Activated CD4-positive, CD25-positive, alpha-beta regulatory T cell (primary cell): Measurements from ENCODE around the gene KIFAP3.
"Not testable (repeated sequence)": the region's sequence is repeated elsewhere in the genome, so short reads cannot be mapped to it uniquely, and the experiment has no call there.

ENCODE experiments used
- DNase-seq, 4 experiments: peaks; one replicate each; lab custom pipeline; 2025; lab: John Stamatoyannopoulos, UW

The KIFAP3 gene

DNA sequence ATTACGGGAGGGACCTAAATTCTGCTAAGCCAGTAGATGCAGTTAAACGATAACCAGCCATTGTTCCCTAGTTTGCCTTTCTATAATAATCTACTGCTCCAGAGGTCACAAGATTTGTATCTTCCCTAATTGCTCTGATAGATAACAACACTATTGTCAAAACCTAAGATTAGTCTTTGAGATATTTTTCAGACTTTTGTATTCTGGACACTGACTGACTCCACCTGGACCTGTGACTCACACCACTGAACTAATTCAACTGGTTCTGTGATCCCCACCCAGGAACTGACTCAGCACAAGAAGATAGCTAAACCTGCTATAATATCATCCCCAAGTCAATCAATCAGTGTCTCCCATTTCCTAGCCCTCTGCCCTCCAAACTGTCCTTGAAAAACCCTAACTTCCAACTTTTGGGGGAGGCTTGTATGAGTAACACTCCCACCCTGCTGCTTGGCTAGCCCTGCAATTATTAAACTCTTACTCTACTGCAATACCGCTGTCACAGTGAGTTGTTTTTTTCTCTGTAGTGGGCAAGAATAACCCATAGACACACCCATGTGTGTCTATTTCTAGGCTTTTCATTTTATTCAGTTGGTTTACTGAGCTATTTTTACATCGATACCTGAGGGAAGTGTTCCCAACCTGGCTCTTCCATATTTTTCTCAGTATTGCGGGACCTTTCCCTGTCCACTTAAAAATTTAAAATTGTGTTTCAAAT lies 11.2 kb downstream of the KIFAP3 start:
- DNase-seq = no peak

DNA sequence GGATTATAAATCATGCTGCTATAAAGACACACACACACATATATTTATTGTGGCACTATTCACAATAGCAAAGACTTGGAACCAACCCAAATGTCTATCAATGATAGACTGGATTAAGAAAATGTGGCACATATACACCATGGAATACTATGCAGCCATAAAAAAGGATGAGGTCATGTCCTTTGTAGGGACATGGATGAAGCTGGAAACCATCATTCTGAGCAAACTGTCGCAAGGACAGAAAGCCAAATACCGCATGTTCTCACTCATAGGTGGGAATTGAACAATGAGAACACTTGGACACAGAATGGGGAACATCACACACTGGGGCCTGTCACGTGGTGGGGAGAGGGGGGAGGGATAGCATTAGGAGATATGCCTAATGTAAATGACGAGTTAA lies 12.8 kb downstream of the KIFAP3 start:
- DNase-seq = not testable (repeated sequence)

DNA sequence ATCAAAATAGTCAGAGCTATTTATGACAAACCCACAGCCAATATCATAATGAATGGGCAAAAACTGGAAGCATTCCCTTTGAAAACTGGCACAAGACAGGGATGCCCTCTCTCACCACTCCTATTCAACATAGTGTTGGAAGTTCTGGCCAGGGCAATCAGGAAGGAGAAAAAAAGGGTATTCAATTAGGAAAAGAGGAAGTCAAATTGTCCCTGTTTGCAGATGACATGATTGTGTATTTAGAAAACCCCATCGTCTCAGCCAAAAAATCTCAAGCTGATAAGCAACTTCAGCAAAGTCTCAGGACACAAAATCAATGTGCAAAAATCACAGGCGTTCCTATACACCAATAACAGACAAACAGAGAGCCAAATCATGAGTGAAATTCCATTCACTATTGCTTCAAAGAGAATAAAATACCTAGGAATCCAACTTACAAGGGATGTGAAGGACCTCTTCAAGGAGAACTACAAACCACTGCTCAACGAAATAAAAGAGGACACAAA lies 14.4 kb downstream of the KIFAP3 start:
- DNase-seq = not testable (repeated sequence)

DNA sequence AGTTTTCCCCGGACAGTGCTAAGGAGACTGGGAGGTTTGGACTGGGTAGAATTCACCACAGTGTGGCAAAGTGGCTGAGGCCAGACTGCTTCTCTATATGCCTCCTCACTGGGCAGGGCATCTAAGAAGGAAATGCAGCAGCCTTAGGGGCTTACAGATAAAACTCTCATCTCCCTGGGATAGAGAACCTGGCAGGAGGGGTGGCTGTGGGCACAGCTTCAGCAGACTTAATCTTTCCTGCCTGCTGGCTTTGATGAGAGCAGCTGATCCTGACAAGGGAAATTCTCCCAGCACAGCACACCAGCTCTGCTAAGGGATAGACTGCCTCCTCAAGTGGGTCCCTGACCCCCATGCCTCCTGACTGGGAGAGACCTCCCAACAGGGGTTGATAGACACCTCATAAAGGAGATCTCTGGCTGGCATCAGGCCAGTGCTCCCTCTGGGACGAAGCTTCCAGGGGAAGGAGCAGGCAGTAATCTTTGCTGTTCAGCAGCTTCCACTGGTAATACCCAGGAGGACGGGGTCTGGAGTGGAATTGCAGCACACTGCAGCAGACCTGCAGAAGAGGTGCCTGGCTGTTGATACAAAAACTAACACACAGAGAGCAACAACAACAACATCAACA lies 25.2 kb downstream of the KIFAP3 start:
- no peak for DNase-seq

DNA sequence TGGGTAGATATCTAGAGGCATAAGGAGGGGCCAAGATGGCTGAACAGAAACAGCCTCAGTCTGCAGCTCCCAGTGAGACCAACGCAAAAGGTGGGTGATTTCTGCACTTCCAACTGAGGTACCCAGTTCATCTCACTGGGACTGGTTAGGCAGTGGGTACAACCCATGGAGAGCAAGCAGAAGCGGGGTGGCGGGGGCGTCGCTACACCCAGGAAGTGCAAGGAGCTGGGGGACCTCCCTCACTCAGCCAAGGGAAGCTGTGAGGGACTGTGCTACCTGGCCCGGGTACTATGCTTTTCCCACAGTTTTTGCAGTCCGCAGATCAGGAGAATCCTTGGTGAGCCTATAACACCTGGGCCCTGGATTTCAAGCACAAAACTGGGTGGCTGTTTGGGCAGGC lies 26.0 kb downstream of the KIFAP3 start:
- no peak for DNase-seq

DNA sequence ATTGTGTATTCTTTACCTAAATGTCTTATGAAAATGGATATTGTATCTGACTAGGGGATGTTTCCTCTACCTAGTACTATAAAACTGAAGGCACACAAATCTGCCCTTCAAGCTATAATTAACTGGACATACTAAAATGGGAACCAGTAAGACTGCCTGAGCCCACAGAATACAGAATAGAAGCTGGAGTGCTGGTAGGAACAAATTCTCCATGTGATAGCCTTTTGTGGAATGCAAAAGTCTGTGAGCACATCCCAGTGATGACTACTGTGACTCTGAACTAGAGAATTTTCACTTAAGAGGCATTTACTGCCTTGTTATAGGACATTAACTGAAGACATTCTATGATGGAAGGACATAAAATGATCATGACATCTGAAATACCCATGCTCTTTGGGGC lies 30.3 kb downstream of the KIFAP3 start:
- no peak for DNase-seq

DNA sequence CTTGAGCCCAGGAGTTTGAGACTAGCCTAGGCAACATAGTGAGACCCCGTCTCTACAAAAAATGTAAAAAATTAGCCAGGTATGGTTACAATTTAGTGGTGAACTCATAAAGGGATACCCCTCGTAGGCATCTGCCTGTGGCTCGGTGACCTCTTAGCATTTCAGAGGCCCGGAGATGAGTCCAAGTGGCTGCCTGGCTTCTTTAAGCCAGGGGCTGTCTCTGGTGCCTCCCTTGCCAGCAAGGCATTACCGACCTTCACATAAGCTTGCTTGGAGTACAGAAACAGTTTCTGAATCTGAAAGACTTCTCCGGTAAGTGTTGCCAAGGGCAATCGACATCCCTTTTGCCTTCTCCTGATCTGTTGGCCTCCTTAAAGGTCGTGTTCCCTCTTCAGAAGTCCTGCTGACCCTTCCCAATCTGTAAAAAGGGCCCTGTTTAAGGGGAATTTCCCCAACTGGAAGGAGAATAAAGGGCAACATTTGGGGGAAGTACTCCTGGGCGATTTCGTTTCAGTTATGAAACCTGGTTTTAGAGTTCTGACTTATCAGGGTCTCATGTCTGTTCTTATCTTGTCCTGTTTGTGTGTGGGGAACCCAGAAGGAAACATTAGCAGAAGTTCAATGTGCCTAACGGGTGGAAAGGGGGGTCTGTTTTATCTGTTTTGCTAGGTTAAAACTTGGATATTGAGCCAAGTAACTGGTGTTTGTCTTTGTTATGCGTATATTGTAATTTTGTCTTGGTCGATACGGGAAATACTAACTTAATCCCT lies 32.9 kb downstream of the KIFAP3 start:
- DNase-seq = no peak

DNA sequence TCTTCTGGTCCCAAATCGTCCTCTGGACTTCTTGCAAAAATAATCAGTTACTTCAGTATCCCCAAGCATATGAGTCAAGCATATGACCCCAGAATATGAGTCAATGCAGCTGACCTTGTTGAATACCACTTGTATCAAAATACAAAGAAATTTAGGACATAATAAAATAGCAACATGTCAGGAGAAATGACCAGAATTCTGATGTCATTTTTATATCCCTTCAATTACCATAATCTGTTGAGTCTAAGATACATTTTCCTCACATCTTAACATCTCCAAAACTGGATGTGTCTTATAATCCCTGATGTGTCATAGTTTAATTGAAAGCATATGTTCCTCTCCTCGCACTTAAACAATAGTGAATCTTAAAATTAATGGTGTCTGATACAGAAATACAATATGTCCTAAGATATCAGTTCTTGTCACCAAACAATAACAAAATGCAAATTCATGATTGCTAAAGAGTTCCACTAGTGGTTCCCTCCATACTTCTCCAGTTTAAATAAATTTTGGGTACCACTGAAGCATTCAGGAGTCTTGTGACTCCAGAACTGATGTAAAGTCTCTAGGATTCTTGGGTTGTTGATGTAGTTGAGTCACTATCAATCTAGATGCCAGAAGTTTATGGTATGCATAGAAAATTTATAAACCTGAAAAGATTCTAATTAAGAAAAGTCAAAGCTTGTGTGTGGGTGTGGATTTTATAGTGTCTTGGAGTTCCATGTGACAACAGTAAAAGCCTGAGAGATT lies 41.8 kb downstream of the KIFAP3 start:
- DNase-seq = no peak

DNA sequence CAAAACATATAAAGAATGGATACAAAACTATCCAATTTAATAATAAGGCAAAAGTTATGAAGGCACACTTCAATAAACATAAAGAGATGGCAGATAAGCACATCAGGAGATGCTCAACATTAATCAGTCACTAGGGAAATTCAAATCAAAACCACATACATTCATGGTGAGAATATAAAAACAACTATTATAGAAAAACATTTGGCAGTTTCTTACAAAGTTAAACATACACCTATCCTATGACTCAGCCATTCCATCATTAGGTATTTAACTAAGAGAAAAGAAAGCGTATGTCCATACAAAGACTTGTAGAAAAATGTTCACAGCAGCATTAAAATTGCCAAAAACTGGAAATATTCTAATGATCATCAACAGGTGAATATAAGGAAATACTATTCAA lies 44.3 kb downstream of the KIFAP3 start:
- no peak for DNase-seq

DNA sequence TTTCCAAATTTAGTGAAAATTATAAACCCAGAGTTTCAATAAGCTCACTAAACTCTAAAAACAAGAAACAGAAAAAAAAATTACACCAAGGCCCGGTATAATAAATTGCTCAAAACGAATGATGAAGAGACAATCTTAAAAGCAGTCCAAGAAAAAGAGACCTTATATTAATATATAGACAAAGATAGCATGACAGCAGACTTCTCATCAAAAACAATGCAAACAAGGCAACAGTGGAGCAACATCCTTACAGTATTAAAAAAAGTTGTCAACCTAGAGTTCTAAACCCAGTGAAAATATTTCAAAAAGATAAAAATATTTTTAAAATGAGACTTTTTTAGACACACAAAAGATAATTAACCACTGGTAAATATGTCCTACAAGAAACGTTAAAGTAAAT lies 46.7 kb downstream of the KIFAP3 start:
- DNase-seq = no peak

DNA sequence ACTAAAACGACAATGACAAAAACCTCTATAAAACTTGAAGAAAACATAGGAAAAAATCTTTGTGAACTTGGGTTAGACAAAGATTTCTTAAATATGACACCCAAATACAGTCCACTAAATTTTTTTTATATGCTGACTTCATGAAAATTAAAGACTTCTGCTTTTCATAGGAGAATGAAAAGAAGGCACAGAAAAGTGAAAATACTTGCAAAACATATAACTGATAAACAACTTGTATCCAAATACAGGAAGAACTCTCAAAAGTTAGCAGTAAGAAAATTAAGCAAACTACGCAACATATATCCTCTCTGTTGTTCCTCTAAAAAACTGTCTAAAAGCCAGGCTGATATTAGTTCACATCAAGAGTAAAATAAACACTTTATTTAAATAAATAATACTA lies 53.6 kb downstream of the KIFAP3 start:
- no peak for DNase-seq

DNA sequence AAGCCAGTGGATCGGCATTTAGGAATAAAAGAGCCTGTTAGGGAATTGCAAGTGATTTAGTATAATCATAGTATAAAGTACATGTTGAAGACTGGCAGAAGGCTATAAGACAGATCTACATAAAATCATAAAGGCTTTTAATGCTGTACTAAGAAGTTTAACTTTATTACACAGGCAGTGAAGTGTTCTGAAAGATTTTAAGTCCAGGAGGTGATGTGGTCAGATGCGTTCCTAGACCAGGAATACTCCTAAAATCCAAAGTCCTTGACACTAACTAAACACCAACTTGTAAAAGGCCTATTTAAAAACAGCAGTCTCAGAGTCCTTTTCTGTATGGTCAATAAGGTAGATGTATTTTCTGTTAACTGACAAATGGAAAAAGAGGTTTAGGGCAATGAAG lies 57.0 kb downstream of the KIFAP3 start:
- DNase-seq = no peak

DNA sequence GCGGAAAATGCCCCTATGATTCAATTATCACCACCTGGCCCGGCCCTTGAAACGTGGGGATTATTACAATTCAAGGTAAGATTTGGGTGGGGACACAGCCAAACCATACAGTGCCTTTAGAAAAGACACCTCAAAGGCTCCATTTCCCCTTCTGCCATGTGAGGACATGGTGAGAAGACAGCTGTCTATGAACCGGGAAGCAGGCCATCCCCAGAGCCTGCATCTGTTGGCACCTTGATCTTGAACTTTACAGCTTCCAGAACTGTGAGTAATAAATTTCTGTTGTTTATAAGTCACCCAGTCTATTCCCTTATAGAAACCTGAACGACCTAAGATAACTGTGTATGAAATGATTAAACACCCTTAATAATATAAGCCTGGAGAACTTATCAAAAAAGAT lies 61.6 kb downstream of the KIFAP3 start:
- no peak for DNase-seq

DNA sequence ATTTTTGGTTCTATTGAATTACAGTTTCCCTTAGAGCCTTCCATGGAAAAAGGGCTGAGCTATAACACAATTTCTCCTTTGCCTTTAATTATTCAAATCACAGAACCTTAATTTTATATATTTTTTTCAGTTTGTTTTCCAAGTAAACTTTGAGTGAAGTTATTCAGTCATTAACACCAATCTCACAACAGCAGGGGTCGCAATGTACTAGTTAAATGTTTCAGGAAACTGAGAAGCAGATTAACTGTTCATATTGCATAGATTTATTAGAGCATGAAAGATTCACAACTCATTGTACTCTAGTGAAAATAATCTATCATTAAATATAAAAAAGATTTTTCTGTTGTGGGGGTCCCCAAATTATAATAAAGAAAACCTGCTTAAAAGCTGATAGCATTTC lies 64.1 kb downstream of the KIFAP3 start:
- DNase-seq = no peak

DNA sequence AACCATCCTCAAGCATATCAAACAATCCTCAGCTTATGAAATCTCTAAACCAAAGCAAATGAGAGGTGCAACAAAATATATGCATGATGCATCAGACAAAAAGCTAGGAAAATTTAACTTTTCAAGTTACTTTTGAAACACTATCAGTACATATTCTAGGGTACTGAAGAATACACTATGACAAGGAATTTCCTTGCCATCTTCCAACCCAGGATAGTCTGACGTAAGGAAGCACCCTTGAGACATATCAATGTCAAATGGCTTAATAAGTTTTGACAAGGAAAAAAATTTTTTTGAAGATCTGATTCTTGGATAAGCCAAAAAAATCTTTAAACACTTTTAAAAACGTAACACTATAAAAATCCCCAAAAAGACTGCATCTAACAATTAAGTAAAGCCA lies 64.9 kb downstream of the KIFAP3 start:
- no peak for DNase-seq

DNA sequence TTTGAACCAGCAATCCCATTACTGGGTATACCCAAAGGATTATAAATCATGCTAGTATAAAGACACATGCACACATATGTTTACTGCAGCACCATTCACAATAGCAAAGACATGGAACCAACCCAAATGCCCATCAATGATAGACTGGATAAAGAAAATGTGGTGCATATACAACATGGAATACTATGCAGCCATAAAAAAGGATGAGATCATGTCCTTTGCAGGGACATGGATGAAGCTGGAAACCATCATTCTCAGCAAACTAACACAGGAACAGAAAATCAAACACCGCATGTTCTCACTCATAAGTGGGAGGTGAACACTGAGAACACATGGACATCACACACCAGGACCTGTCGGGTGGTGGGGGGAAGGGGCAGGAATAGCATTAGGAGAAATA lies 65.8 kb downstream of the KIFAP3 start:
- not testable (repeated sequence) for DNase-seq

DNA sequence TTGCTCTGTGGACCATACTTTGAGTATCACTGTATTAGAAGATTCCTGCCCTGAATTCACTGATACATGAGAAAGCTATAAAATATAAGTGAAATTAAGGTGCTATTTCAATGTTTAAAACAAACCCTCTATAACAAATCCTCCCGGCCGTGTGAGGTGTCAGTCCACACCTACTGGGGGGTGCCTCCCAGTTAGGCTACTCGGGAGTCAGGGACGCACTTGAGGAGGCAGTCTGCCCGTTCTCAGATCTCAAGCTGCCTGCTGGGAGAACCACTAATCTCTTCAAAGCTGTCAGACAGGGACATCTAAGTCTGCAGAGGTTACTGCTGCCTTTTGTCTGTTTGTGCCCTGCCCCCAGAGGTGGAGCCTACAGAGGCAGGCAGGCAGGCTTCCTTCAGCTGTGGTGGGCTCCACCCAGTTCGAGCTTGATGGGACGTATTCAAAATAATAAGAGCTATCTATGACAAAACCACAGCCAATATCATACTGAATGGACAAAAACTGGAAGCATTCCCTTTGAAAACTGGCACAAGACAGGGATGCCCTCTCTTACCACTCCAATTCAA lies 71.1 kb downstream of the KIFAP3 start:
- not testable (repeated sequence) for DNase-seq

DNA sequence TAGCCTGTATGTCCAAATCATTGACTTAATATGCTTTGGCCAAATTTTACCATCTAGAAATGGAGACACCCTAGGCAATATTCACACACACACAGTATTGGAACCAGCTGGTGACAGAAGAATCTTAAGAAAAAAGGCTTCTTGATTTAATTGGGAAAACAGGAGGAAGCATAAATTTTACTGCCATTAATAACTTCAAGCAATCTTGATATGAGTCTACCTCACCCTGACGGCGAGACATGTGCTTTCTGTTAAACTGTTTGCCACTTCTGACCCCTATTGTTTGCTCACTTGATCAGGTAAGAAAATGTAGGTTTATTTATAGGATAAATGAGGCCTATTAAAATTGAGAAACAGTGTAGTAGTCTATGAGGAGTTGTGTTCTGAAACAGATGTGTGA lies 73.2 kb downstream of the KIFAP3 start:
- DNase-seq = no peak

DNA sequence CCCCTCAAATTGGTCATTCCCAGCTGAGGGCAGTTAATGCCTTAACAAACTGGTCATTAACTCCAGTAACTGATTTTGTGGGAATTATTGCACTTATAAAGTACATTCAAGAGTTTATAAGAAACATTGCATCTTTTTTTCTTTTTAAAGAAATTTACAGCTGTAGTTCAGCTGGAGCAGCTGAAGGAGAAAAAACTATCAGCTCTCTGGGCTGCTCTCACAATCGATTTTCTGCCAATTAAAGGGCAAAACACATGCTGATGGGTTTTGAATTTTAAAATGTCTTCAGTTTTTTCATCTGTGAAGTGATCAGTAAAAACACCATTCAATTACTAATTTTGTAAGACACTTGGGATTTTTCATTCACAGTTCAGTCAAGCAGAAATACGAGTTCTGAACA lies 74.7 kb downstream of the KIFAP3 start:
- no peak for DNase-seq

DNA sequence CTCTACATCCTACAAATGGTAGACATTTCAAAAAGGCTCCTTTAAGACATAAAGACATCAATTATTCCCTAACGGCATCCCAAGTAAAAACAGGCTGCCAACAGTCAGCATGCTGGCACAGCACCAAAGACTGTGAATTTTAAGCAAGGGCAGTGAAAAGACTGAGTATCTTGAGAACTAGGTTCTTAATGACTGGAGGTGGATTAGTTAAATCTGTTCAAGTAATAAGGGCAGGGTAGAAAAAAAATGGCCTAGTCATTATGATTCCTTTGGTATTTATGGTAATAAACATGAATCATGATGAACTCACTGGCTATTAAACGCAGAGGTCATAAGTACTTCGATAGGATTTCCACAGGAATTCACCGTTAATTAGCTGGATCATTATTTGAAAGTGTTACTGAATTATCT lies 75.2 kb downstream of the KIFAP3 start:
- DNase-seq = no peak

DNA sequence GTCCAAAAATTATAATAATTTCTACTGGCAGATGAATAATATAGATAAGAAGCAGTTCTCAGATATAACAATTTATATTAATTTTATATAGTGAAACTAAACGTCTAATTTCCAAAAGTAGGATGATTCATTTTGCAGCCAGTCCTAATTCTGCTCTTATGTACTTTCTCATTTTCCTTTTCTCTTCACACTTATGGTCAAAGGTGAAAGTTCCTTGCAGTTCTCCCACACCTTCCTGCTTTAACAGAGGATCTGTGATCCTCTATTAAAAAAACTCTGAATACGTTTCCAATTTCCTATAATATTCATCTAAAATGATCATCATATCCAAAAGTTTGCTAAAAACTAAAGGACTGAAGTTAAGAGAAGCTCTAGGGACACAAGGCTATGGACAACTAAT lies 78.5 kb downstream of the KIFAP3 start:
- no peak for DNase-seq

DNA sequence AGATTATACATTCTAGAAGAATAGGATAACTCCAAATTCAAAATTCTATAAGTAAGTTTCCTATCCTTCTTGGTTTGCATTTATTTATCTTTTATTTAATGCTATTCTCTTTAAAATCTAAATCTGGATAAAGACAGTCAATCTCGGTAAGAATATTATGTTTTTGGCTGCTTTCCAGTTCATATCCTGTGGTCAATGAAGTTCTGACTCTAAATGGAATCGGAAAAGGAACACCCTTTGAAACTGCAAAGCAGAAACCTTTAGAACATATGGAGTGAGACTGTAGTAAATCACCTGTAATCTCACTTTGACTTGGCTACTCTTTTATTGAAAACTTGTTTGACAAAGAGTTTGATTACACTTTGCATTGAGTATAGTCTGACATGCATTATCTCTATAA lies 85.2 kb downstream of the KIFAP3 start:
- no peak for DNase-seq
